GM23248 (cell line): ENCODE measurements around the gene SH3BGRL2. TPM values are rescaled to one million over a fixed set of nuclear protein-coding genes. Genes with fewer than 3 reads are reported as not detected.

Experiments used
- DNase-seq: peaks from one replicate; pipeline ENCODE4 v3.0.0-alpha.2; 2015
- H2AFZ ChIP-seq: fragments of 200-600 bp; sonication (generic); 2 replicates; pipeline ENCODE4 v1.6.1; 2016; ENCODE audit warnings: antibody characterized with exemption
- H3F3A ChIP-seq: fragments of 200-600 bp; sonication (generic); 2 replicates; pipeline ENCODE4 v1.6.1; 2016; ENCODE audit warnings: mild to moderate bottlenecking, antibody characterized with exemption, mixed run types; ENCODE audit not compliant: insufficient read depth
- H3K27ac ChIP-seq: fragments of 200-600 bp; sonication (generic); 2 replicates; pipeline ENCODE4 v1.5.1; 2016; ENCODE audit warnings: mild to moderate bottlenecking
- H3K27me3 ChIP-seq: fragments of 200-600 bp; sonication (generic); replicated peaks from 2 replicates; pipeline ENCODE4 v1.6.1; 2016; ENCODE audit warnings: mild to moderate bottlenecking; ENCODE audit not compliant: insufficient read depth
- H3K36me3 ChIP-seq: fragments of 200-600 bp; sonication (generic); 2 replicates; pipeline ENCODE4 v1.6.1; 2016; ENCODE audit warnings: low read depth, mild to moderate bottlenecking
- H3K4me1 ChIP-seq: fragments of 200-600 bp; sonication (generic); 2 replicates; pipeline ENCODE4 v1.6.1; 2016; ENCODE audit warnings: mild to moderate bottlenecking; ENCODE audit not compliant: insufficient read depth
- H3K4me2 ChIP-seq: fragments of 200-600 bp; sonication (generic); one replicate; pipeline ENCODE4 v1.6.1; 2016; ENCODE audit warnings: mild to moderate bottlenecking; ENCODE audit not compliant: unreplicated experiment
- H3K4me3 ChIP-seq: fragments of 200-600 bp; sonication (generic); 2 replicates; pipeline ENCODE4 v1.5.1; 2016; ENCODE audit warnings: mild to moderate bottlenecking
- H3K79me2 ChIP-seq: fragments of 200-600 bp; sonication (generic); 2 replicates; pipeline ENCODE4 v1.6.1; 2016; ENCODE audit warnings: mild to moderate bottlenecking; ENCODE audit not compliant: insufficient read depth
- H3K9ac ChIP-seq: fragments of 200-600 bp; sonication (generic); 2 replicates; pipeline ENCODE4 v1.6.1; 2016; ENCODE audit warnings: mild to moderate bottlenecking
- H3K9me2 ChIP-seq: fragments of 200-600 bp; sonication (generic); 2 replicates; pipeline ENCODE4 v1.6.1; 2016; ENCODE audit warnings: mixed run types, mild to moderate bottlenecking, moderate library complexity; ENCODE audit not compliant: insufficient read depth
- H3K9me3 ChIP-seq: fragments of 200-600 bp; sonication (generic); one replicate; pipeline ENCODE4 v1.6.1; 2017; ENCODE audit warnings: low read depth
- H4K20me1 ChIP-seq: fragments of 200-600 bp; sonication (generic); 2 replicates; pipeline ENCODE4 v1.6.0; 2016; ENCODE audit not compliant: insufficient read depth
- EZH2 ChIP-seq: fragments of 200-600 bp; sonication (generic); IDR thresholded peaks from 2 replicates; pipeline ENCODE4 v1.6.1; 2018; ENCODE audit warnings: antibody characterized with exemption, mild to moderate bottlenecking; ENCODE audit not compliant: insufficient read depth, poor library complexity, severe bottlenecking
- EZH2phosphoT487 ChIP-seq: fragments of 200-600 bp; sonication (generic); IDR thresholded peaks from 2 replicates; pipeline ENCODE4 v1.6.1; 2018; ENCODE audit warnings: antibody characterized with exemption, moderate library complexity, mild to moderate bottlenecking, low read depth; ENCODE audit not compliant: insufficient read depth
- WGBS, 2 experiments: methylation state at CpG; one replicate each; pipeline ENCODE4 v1.1.6; 2015 to 2017; ENCODE audit warnings: low lambda C conversion rate in 2 of 2, low coverage in 1 of 2; ENCODE audit errors: missing lambda C conversion rate in 2 of 2; 5-methylcytosine and 5-hydroxymethylcytosine counted together
- in situ Hi-C: fragments of 300-500 bp; cut with MboI; formaldehyde crosslinking; loops from 2 replicates; pipeline ENCODE4 v1.15.0; 2020
- polyA plus RNA-seq: library from polyadenylated mRNA; unstranded; fragments of >200 nt; fragmentation: Nextera tagmentation; extraction: Ambion mirVana; gene quantifications from 2 replicates; pipeline ENCODE4 v1.2.1, GENCODE V29; 2016
- total RNA-seq: library from RNA; depleted of rRNA; stranded (reverse); fragments of >200 nt; shearing (Covaris generic); gene quantifications from 2 replicates; pipeline ENCODE4 v1.2.3, GENCODE V29; 2014

SH3BGRL2 gene
- total and polyA plus RNA-seq, 2 experiments from 2014 or later = 1.1 to 2.2 TPM

GRCh38 chr6:79628466-79629288 lies 2.5 kb upstream of the SH3BGRL2 start:
- Histone ChIP-seq H3K27ac (no peak overlapping the region), H3K4me1 (no peaks in the 10 kb centered on the region), H3F3A (no peaks in the 10 kb centered on the region), H3K9me3 (no peaks in the 10 kb centered on the region), H3K4me2 (no peak overlapping the region), H4K20me1 (no peaks in the 10 kb centered on the region), H3K27me3 (peaks cover 23% of the 10 kb centered on the region), H3K36me3 (no peaks in the 10 kb centered on the region), H3K9ac (no peak overlapping the region), H3K79me2 (no peaks in the 10 kb centered on the region), H3K9me2 (no peaks in the 10 kb centered on the region), H3K4me3 (no peak overlapping the region), H2AFZ (no peak overlapping the region)
- no peak for TF ChIP-seq EZH2
- no peak for TF ChIP-seq EZH2phosphoT487
- in situ Hi-C loops = no loop called here
- 80 to 85% methylated on average over 5 of the region's 5 CpGs for WGBS, 2 experiments
- DNase-seq = no peak

- DNase-seq = no peak
- Histone ChIP-seq H3F3A (no peaks in the 10 kb centered on the region), H3K9me3 (no peaks in the 10 kb centered on the region), H3K36me3 (no peaks in the 10 kb centered on the region), H3K9ac (no peak overlapping the region), H4K20me1 (no peaks in the 10 kb centered on the region), H3K9me2 (no peaks in the 10 kb centered on the region), H2AFZ (peak overlapping the region; percentile 96), H3K4me1 (no peaks in the 10 kb centered on the region), H3K79me2 (no peaks in the 10 kb centered on the region), H3K27me3 (peaks cover 23% of the 10 kb centered on the region), H3K27ac (no peak overlapping the region), H3K4me2 (peak overlapping the region; percentile 90), H3K4me3 (peak overlapping the region; percentile 91)
- 60 to 66% methylated on average over 8 of the region's 8 CpGs for WGBS, 2 experiments
- in situ Hi-C loops = no loop called here
- TF ChIP-seq EZH2 (no peak), EZH2phosphoT487 (no peak)
Measured at GRCh38 chr6:79630380-79630882, 698 bp upstream of the SH3BGRL2 start.

- Histone ChIP-seq H3K36me3 (no peaks in the 10 kb centered on the region), H3K9me3 (no peaks in the 10 kb centered on the region), H3K4me3 (peak overlapping the region; percentile 91), H3K27me3 (peaks cover 23% of the 10 kb centered on the region), H3K4me1 (no peaks in the 10 kb centered on the region), H4K20me1 (no peaks in the 10 kb centered on the region), H3F3A (no peaks in the 10 kb centered on the region), H3K4me2 (peak overlapping the region; percentile 90), H3K27ac (no peak overlapping the region), H2AFZ (peak overlapping the region; percentile 96), H3K9ac (peak overlapping the region; percentile 54), H3K79me2 (no peaks in the 10 kb centered on the region), H3K9me2 (no peaks in the 10 kb centered on the region)
- TF ChIP-seq EZH2phosphoT487 = no peak
- no peak for TF ChIP-seq EZH2
- WGBS, 2 experiments = 18 to 19% methylated on average over 12 of the region's 12 CpGs
- peak; percentile 10 for DNase-seq
- in situ Hi-C loops = no loop called here
Measured at GRCh38 chr6:79631693-79632172, 604 bp downstream of the SH3BGRL2 start.

- H3F3A ChIP-seq = no peaks in the 10 kb centered on the region
- no peaks in the 10 kb centered on the region for H3K9me3 ChIP-seq
- in situ Hi-C loops = no loop called here
- H3K36me3 ChIP-seq = no peaks in the 10 kb centered on the region
- no peak for TF ChIP-seq EZH2phosphoT487
- no peak for TF ChIP-seq EZH2
- DNase-seq = no peak
- H3K9ac ChIP-seq = no peak overlapping the region
- no peaks in the 10 kb centered on the region for H3K4me1 ChIP-seq
- no peak overlapping the region for H3K4me2 ChIP-seq
- no peaks in the 10 kb centered on the region for H4K20me1 ChIP-seq
- 63 to 78% methylated on average over 2 of the region's 2 CpGs for WGBS, 2 experiments
- no peak overlapping the region for H3K27ac ChIP-seq
- no peak overlapping the region for H2AFZ ChIP-seq
- H3K4me3 ChIP-seq = no peak overlapping the region
- H3K9me2 ChIP-seq = no peaks in the 10 kb centered on the region
- H3K79me2 ChIP-seq = no peaks in the 10 kb centered on the region
- H3K27me3 ChIP-seq = peaks cover 23% of the 10 kb centered on the region
Measured at GRCh38 chr6:79632580-79632979, 1.5 kb downstream of the SH3BGRL2 start.
